ENCODE measurements around the gene PHLDB1. TPM values are rescaled to one million over a fixed set of nuclear protein-coding genes. Genes with fewer than 3 reads are reported as not detected.

Gene PHLDB1
- total RNA-seq, 4 donors from 2014 or later = 51.9 to 77.4 (median 70.2) TPM

- no peak for TF ChIP-seq POLR2A (IDR thresholded peaks at IDR 0.05)
- no peak for TF ChIP-seq CTCF (IDR thresholded peaks at IDR 0.05)
- DNase-seq (ENCODE audit: low spot score in 2 of 2) = peak in 1 of 2 donors; percentile 91
- H3K4me3 ChIP-seq (ENCODE audit: low read depth, poor library complexity, severe bottlenecking) = no peak overlapping the region
- intact Hi-C loops (cut with DNase I; ENCODE audit: low total_unique reads) = no loop called here
- WGBS, 2 donors = 38 to 52% methylated on average over 34 to 41 of the region's 41 CpGs
These were observed 27.2 kb downstream of the PHLDB1 start for GRCh38 chr11:118634431-118635236.

- H3K4me3 ChIP-seq (ENCODE audit: low read depth, poor library complexity, severe bottlenecking) = no peak overlapping the region
- WGBS, 2 donors = 54 to 56% methylated on average over 15 of the region's 15 CpGs
- no peak for TF ChIP-seq POLR2A (IDR thresholded peaks at IDR 0.05)
- TF ChIP-seq CTCF (IDR thresholded peaks at IDR 0.05) = no peak
- DNase-seq (ENCODE audit: low spot score in 2 of 2) = no peak
- intact Hi-C loops (cut with DNase I; ENCODE audit: low total_unique reads) = no loop called here
These were observed 27.8 kb downstream of the PHLDB1 start for GRCh38 chr11:118635237-118635591.

GRCh38 chr11:118635642-118636041, 28.2 kb downstream of the PHLDB1 start:
- no peak overlapping the region for H3K4me3 ChIP-seq (ENCODE audit: low read depth, poor library complexity, severe bottlenecking)
- intact Hi-C loops (cut with DNase I; ENCODE audit: low total_unique reads) = no loop called here
- TF ChIP-seq POLR2A (IDR thresholded peaks at IDR 0.05) = no peak
- TF ChIP-seq CTCF (IDR thresholded peaks at IDR 0.05) = no peak
- no peak for DNase-seq (ENCODE audit: low spot score in 2 of 2)
- 78 to 85% methylated on average over 2 of the region's 2 CpGs for WGBS, 2 donors

- no peak for DNase-seq (ENCODE audit: low spot score in 2 of 2)
- 65 to 74% methylated on average over 8 of the region's 8 CpGs for WGBS, 2 donors
- TF ChIP-seq CTCF (IDR thresholded peaks at IDR 0.05) (no peak), POLR2A (IDR thresholded peaks at IDR 0.05) (no peak)
- intact Hi-C loops (cut with DNase I; ENCODE audit: low total_unique reads) = no loop called here
- H3K4me3 ChIP-seq (ENCODE audit: low read depth, poor library complexity, severe bottlenecking) = no peak overlapping the region
These were observed 29.3 kb downstream of the PHLDB1 start for GRCh38 chr11:118636569-118637290.

- no peak for DNase-seq (ENCODE audit: low spot score in 2 of 2)
- no peak overlapping the region for H3K4me3 ChIP-seq (ENCODE audit: low read depth, poor library complexity, severe bottlenecking)
- TF ChIP-seq CTCF (IDR thresholded peaks at IDR 0.05) (no peak), POLR2A (IDR thresholded peaks at IDR 0.05) (no peak)
- 93 to 94% methylated on average over 5 to 6 of the region's 6 CpGs for WGBS, 2 donors
- intact Hi-C loops (cut with DNase I; ENCODE audit: low total_unique reads) = no loop called here
These were observed 31.3 kb downstream of the PHLDB1 start for GRCh38 chr11:118638726-118639125.

Measured in lower leg skin (tissue), 4 donors.